Esophagus squamous epithelium (tissue), 5 donors: ENCODE measurements around the gene LTB4R. TPM values are rescaled to one million over a fixed set of nuclear protein-coding genes. Genes with fewer than 3 reads are reported as not detected.
A peak's percentile ranks its signal among the peaks of the same experiment; 100 is the strongest.

Source experiments
- DNase-seq: peaks from one replicate; lab custom pipeline; 2025; lab: John Stamatoyannopoulos, UW
- H3K27ac ChIP-seq, 4 donors: fragments of 200-600 bp; sonication (generic); one replicate each; pipeline ENCODE4 v1.5.1; 2016 to 2019; ENCODE audit warnings: mild to moderate bottlenecking in 1 of 4
- H3K27me3 ChIP-seq, 4 donors: fragments of 200-600 bp; sonication (generic); 1 replicate in 3 of 4; 2 replicates in 1 of 4; pipeline versions ENCODE4 v1.5.1 to v1.6.0; 2017 to 2021; ENCODE audit warnings: antibody characterized with exemption in 1 of 4
- H3K36me3 ChIP-seq, 3 donors: fragments of 200-600 bp; sonication (generic); one replicate each; pipeline ENCODE4 v1.5.1; 2016 to 2019
- H3K4me1 ChIP-seq, 3 donors: fragments of 200-600 bp; sonication (generic); one replicate each; pipeline ENCODE4 v1.5.1; 2017 to 2019
- H3K4me3 ChIP-seq, 4 donors: fragments of 200-600 bp; sonication (generic); 1 replicate in 3 of 4; 2 replicates in 1 of 4; pipeline ENCODE4 v1.5.1; 2016 to 2019; ENCODE audit warnings: mild to moderate bottlenecking in 2 of 4, moderate library complexity in 1 of 4
- H3K9me3 ChIP-seq, 3 donors: fragments of 200-600 bp; sonication (generic); one replicate each; pipeline ENCODE4 v1.5.1; 2016 to 2019
- CTCF ChIP-seq, 6 experiments: fragments of 450-650 bp in 4 of 6; fragments of 200-600 bp in 2 of 6; sonication (generic) in 2 of 6; IDR thresholded peaks; one replicate each; pipeline ENCODE4 v1.5.1; 2016 to 2019; ENCODE audit warnings: antibody characterized with exemption in 6 of 6, mild to moderate bottlenecking in 4 of 6, moderate library complexity in 4 of 6
- POLR2A ChIP-seq, 4 donors: fragments of 450-650 bp; IDR thresholded peaks; one replicate each; pipeline ENCODE4 v1.6.1; 2017; ENCODE audit warnings: antibody characterized with exemption in 4 of 4, mild to moderate bottlenecking in 4 of 4, moderate library complexity in 3 of 4
- WGBS, 2 donors: methylation state at CpG; one replicate each; pipeline ENCODE4 v1.1.5; 2018; 5-methylcytosine and 5-hydroxymethylcytosine counted together
- intact Hi-C: fragments of 100-400 bp; cut with DNase I; formaldehyde crosslinking; loops from one replicate; pipeline ENCODE4 v1.15.0; 2022
- total RNA-seq, 4 donors: library from RNA; depleted of rRNA; stranded (reverse); fragments of >200 nt; gene quantifications; one replicate each; pipeline ENCODE4 v1.1.0, GENCODE V29; 2016
- donor health status: DM: yes; HTN: yes; CAD: no.

The LTB4R gene
- total RNA-seq, 4 donors from 2014 or later: 47.9 to 99.9 (median 85.4) TPM

DNA sequence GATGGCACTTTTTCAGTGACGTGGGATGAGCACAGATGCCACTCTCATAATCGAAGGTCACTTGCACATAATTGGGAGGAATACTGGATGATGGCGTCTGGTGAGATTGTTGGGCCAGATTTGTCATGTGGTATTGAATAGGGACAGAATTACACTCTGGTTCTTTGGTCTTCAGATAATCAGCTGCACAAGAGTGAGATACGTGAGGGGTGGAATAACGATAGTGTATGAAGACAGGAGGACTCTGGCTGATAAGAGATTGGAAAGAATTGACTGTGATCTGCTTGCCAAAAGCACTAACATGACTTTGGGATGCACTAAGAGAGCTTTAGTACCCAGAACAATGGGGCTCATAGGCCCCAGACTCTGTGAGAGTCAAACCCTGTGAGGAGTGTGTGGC, 32.9 kb upstream of the LTB4R start:
- Histone ChIP-seq H3K27me3 (no peaks in the 10 kb centered on the region), H3K36me3 (no peaks in the 10 kb centered on the region), H3K4me3 (no peak overlapping the region), H3K27ac (peak overlapping the region; percentile 67 to 88 (median 78)), H3K9me3 (no peaks in the 10 kb centered on the region), H3K4me1 (peaks cover 21 to 96% (median 40%) of the 10 kb centered on the region in 3 donors)
- intact Hi-C loops: no loop called here
- no peak for TF ChIP-seq POLR2A (IDR thresholded peaks at IDR 0.05)
- no peak for TF ChIP-seq CTCF (IDR thresholded peaks at IDR 0.05)
- no peak for DNase-seq
- 91 to 98% methylated on average over 5 of the region's 5 CpGs for WGBS, 2 donors

- Histone ChIP-seq H3K36me3 (no peaks in the 10 kb centered on the region), H3K9me3 (no peaks in the 10 kb centered on the region), H3K4me3 (no peak overlapping the region), H3K27me3 (no peaks in the 10 kb centered on the region), H3K27ac (peak overlapping the region; percentile 67 to 88 (median 78)), H3K4me1 (peaks cover 26 to 96% (median 45%) of the 10 kb centered on the region in 3 donors)
- TF ChIP-seq POLR2A (IDR thresholded peaks at IDR 0.05) (no peak), CTCF (IDR thresholded peaks at IDR 0.05) (peak in 5 of 6 experiments; percentile 10 to 69 (median 42))
- intact Hi-C loops: no loop called here
- 50 to 72% methylated on average over 9 to 11 of the region's 11 CpGs for WGBS, 2 donors
- no peak for DNase-seq
These were observed 31.8 kb upstream of the LTB4R start for GRCh38 chr14:24279301-24280186.

DNA sequence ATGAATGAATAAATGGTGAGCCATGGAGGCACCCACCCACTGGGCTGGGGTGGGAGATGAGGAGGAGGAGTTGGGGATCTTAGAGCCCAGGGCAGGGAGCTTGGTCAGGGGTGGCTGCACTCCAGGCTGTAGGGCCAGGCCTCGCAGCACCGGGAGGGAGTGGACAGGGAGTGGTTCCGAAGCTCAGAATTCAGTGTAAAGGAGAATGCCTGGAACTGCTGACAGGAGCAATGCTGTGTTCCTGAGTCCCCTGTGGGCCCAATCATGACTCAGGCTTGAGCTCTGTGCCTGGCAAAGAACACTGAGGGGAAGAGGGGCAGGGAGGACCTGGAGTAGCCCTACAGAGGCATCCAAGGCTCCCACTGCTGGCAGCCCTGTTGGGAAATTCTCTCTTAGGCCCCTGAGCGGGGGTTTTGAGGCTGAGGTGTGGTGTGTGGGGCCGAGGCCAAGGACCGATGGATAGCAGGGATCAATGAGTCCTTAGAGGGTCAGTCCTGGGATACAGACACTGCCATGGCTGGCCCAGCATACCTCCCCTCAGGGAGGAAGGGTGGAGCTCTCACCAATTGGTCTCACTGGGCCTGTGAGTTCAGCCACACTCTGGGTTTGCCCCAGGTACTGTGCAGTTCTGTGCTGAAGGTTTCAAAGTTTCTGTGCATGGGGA, 30.4 kb upstream of the LTB4R start:
- Histone ChIP-seq H3K4me3 (no peak overlapping the region), H3K4me1 (peaks cover 29 to 96% (median 48%) of the 10 kb centered on the region in 3 donors), H3K36me3 (no peaks in the 10 kb centered on the region), H3K27me3 (no peaks in the 10 kb centered on the region), H3K27ac (peak overlapping the region; percentile 67 to 88 (median 78)), H3K9me3 (no peaks in the 10 kb centered on the region)
- no peak for TF ChIP-seq POLR2A (IDR thresholded peaks at IDR 0.05)
- TF ChIP-seq CTCF (IDR thresholded peaks at IDR 0.05): no peak
- 65 to 68% methylated on average over 6 of the region's 6 CpGs for WGBS, 2 donors
- intact Hi-C loops: no loop called here
- DNase-seq: no peak

- no peaks in the 10 kb centered on the region for H3K36me3 ChIP-seq
- WGBS, 2 donors: 84 to 91% methylated on average over 5 to 7 of the region's 7 CpGs
- peak overlapping the region; percentile 67 to 88 (median 78) for H3K27ac ChIP-seq
- H3K4me3 ChIP-seq: no peak overlapping the region
- DNase-seq: no peak
- H3K4me1 ChIP-seq: peaks cover 34 to 98% (median 53%) of the 10 kb centered on the region in 3 donors
- H3K9me3 ChIP-seq: no peaks in the 10 kb centered on the region
- no peaks in the 10 kb centered on the region for H3K27me3 ChIP-seq
- intact Hi-C loops: no loop called here
- TF ChIP-seq CTCF (IDR thresholded peaks at IDR 0.05) (no peak), POLR2A (IDR thresholded peaks at IDR 0.05) (no peak)
These were observed 29.7 kb upstream of the LTB4R start for GRCh38 chr14:24281636-24282035.

GRCh38 chr14:24282736-24283135, 28.6 kb upstream of the LTB4R start:
- intact Hi-C loops: no loop called here
- no peak for TF ChIP-seq POLR2A (IDR thresholded peaks at IDR 0.05)
- no peak for TF ChIP-seq CTCF (IDR thresholded peaks at IDR 0.05)
- H3K4me3 ChIP-seq: no peak overlapping the region
- H3K4me1 ChIP-seq: peaks cover 34 to 97% (median 45%) of the 10 kb centered on the region in 3 donors
- no peaks in the 10 kb centered on the region for H3K27me3 ChIP-seq
- H3K9me3 ChIP-seq: no peaks in the 10 kb centered on the region
- no peak for DNase-seq
- no peaks in the 10 kb centered on the region for H3K36me3 ChIP-seq
- WGBS, 2 donors: no CpG with 5 or more reads among the region's 3 CpGs
- peak overlapping the region in 1 of 4 donors; percentile 16 for H3K27ac ChIP-seq
